ENCODE data around the gene SORL1-AS1.
"Not testable (repeated sequence)": the region's sequence is repeated elsewhere in the genome, so short reads cannot be mapped to it uniquely, and the experiment has no call there.

Gene SORL1-AS1

DNA sequence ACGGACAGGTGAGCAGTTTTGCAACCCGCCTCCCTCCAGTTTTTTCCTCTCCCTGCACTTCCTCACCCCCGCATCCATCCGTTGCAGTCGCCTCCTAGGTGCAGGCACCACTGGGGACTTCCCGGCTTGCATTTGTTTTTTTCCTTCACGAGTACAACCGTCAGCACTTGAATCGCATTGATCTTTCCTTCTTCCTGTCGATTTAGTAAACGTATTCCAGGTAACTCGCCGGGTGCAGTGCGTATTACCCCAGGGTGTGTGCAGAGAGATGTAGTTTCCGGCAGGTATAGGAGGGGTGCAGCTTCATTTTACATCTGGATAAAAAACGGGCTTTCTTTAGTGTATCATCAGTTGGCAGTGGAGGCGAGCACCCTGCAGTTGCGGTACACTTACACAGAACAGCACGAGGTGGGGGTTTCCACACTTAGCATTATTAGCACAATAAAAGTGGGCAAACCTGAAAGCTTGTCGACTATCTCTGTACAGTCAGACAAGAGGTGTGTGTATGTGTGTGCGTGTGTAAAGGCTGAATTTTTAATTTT lies at the start of gene SORL1-AS1:
Gene SORL1-AS1 (minus strand): TSS at position 359 of the 542 bp plus-strand sequence.
- DNase-seq (no peak), ATAC-seq (peak in 1 of 2 donors; percentile 12)
- intact Hi-C loops (cut with DNase I): loop anchor here in 1 of 2 donors (5.0 kb wide), 2 partner anchors 130 to 140 kb away; no protein-coding TSS in a partner anchor

DNA sequence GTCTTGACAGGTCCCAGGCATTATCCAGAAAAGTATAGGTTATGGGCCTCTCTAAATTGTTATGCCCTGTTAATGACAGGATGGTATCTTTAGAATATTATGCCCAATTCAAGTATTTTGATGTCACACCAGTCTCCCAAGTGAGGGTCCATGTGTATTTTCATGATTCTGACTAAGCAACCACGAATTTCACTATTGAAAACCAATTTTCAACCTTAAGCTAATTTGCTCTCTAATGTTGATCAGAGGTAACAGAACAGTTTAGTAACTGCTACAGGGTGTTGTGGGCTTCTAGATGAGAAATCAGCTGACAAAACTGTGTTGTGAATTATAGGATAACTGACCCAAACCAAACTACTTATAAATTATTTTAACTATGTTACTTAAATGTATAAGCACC lies 48.0 kb upstream of the SORL1-AS1 start:
- no peak for DNase-seq
- intact Hi-C loops (cut with DNase I): no loop called here
- ATAC-seq: no peak

DNA sequence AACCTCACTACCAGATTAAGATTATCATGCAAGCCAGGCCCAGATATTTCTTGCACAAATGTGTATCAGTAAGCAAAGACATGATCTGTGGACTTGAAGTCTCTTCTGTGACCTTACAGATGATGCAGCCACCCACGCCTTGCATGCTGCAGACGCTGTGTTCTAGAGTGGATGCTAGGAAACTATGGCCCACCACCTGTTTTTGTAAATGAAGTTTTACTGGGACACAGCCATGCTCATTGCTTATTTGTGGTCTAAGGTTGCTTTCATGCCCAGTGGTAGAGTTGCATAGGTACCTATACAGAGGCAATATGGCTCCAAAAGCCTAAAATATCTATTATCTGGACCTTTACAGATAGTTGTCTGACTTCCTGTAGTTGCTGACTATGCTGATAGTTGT lies 47.5 kb upstream of the SORL1-AS1 start:
- ATAC-seq (no peak), DNase-seq (no peak)
- intact Hi-C loops (cut with DNase I): no loop called here

DNA sequence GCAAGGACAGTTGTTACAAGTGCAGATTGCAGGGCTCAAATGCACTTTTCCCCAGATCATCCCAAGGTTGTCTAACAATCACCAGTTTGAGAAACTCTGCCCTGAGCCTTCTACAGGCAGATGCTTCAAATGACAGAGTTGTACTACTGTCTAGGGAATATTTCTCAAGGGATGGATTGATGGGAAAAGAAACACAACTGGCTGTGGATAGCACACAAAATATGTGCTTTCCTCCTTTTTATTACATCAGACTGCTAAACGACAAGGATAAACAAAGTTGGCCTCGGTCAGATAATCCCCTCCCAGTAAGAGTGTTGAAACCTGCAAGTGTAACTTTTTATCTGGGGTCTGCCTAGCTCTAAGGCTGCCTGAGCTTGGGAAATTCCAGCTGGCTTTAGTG lies 46.6 kb upstream of the SORL1-AS1 start:
- DNase-seq: no peak
- intact Hi-C loops (cut with DNase I): no loop called here
- ATAC-seq: no peak

DNA sequence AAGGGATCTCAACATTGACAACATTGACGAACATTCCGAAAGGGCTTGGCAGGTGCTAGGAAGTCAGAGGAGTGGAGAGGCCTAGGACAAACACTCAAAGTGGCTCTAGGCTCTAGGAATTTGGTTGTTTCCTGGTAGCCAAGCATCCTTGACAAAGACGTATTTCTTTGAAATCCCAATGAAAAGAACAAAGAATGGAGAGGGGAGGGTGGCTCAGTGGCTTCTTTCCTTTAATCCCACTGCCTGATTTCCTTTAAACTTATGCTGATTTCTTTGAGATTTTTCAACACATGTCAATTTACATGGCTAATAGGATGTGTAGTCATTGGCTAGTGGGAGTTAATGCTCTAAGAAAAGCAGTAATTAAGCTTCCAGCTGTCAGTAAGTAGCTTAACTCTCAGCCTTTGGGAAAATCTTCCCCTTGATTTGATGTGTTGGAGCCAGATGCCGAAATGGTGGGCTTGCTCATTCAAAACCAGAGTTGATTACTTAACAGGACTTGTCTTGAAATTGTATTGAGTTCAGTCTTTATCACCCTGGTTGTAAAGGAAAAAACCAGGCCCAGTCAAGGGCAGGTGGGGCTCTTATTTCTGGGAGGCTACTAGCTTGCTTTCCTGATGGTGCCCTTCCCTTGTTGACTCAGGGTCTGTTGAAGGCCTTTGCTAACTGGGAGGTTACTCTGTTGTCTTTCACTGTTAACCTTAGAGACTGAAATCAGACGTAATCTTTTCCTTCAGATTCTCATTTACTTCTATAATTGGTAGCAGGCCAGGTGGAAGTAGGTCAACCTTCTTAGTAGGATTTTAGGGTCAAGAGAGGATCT lies 44.6 kb upstream of the SORL1-AS1 start:
- no peak for ATAC-seq
- no peak for DNase-seq
- intact Hi-C loops (cut with DNase I): no loop called here

DNA sequence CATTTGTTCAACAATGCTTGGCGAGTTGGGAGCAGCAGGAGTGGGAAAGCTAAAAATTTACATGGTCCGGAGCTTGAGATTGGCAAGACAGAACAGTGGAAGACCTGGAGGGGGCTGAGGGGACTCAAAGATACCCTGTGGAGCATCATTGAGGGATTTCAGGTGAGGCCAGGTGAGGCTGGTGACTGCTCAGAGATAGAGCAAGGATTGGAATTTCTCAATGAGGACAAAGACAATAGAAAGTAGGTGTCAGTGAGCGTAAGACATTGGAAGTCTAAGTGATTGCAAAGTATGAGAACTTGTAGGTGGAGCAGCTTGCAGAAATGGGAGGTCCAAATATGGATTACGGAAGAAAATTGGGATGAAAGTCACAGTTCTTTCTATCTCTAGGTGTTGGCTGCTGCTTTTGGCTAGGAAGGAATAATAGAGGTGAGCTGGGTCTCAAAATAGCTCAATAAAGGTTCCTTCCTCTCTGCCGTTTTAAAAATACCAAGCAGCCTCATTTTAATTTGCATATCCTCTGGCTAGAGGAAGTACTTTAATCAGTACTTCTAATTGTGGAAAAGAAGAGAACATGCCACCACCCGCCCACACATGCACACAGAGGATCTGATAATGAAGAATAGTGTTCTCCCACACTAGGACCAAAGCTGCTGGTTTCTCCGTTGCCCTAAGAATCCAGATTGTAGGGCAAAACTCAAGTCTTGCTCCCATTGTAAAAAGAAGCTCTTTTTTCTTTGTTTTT lies 41.8 kb upstream of the SORL1-AS1 start:
- ATAC-seq: peak in 1 of 2 donors; percentile 29
- DNase-seq: no peak
- intact Hi-C loops (cut with DNase I): no loop called here

DNA sequence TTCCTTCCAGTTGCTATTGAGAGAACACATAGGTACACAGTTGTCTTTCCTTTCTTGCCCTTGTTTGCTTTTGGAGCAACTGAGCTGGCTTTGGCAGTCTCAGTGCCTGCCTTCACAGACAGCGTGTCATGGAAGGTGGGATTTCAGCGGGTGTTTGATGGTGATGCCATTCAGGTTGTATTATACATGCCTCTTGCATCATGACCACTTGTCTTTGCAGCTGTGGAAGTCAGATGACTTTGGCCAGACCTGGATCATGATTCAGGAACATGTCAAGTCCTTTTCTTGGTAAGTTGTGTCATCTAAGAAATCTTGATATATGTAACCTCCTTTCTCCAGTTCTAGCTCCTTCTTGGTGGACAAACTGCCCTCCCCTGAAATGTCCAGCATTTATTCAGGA lies 37.1 kb upstream of the SORL1-AS1 start:
- intact Hi-C loops (cut with DNase I): no loop called here
- ATAC-seq: no peak

DNA sequence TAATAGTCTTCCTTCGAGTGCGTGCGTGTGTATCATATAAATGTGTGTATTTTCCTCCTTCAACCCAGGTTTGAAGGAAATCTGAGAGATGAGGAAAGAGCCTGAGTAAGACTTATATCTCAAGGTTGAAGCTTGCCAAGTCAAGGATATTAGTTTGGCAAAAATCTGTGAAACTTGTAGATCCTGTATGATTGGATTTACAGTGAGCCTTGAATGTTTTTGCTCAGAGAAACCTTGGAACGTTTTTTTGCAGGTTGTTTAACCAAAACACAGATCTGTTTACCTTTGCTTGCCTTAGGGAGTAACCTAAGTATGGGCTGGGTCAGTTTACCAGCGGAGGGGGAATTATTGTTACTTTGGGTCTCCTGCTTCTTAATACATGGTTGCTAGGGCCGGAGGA lies 35.9 kb upstream of the SORL1-AS1 start:
- DNase-seq: no peak
- no peak for ATAC-seq
- intact Hi-C loops (cut with DNase I): no loop called here

More for the DNA sequence above, 37.1 kb upstream of the SORL1-AS1 start:
- no peak for DNase-seq

DNA sequence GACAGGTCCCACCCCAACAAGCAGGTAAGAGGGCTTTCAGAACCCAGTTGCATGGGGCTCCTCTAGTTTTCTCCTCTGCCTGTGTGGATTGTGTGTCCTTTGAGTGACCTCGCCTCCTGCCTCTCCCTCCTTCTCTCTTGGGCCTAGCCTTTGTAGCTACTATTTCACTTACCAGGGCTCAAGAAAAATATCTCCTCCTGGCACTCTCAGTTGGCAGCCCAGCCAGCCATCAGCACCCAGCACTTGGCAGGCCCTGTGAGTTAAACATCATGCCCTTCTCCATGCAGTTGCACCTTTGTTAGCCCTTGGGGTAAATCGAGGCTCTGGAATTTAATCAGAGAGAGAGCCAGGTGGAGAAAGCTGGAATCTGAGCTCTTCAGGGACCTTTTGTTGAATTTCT lies 35.4 kb upstream of the SORL1-AS1 start:
- ATAC-seq (peak; percentile 51 to 71), DNase-seq (no peak)
- intact Hi-C loops (cut with DNase I): no loop called here

DNA sequence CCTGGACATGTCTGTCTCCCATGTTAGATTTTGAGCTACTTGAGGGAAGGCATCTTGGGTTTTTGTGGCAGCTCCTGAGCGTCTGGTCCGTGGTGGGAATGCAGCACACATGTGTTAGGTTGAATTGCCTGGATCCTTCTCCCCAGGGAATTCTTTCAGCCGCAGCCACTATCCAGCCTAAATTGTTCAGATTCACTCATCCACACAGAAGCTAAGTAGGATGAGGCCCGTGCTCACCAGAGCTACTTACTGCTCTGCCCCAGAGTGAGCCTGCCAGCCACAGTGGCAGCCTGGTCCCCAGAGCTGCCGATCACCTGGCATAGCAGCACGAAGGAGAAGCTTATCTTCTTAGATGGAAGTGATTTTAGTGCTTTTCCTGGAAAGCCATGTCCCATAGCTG lies 34.4 kb upstream of the SORL1-AS1 start:
- intact Hi-C loops (cut with DNase I): no loop called here
- ATAC-seq (no peak), DNase-seq (no peak)

DNA sequence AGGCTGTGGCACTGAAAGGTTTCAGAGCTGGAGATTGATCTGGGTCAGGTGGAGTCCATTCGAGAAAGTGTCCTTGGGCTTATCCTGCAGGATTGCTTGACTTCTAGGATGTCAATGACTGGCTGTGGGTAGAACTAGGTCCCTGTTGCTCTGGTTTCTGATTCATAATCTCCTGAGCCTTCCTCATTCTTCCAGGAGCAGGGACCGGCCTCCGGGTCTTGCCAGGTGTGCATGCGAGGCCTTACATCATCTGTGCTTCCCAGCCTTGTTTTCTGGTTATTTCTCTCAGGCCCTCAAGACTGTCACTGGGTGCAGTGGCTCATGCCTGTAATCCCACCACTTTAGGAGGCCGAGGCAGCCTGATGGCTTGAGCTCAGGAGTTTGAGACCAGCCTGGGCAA lies 33.3 kb upstream of the SORL1-AS1 start:
- DNase-seq (no peak), ATAC-seq (no peak)
- intact Hi-C loops (cut with DNase I): no loop called here

DNA sequence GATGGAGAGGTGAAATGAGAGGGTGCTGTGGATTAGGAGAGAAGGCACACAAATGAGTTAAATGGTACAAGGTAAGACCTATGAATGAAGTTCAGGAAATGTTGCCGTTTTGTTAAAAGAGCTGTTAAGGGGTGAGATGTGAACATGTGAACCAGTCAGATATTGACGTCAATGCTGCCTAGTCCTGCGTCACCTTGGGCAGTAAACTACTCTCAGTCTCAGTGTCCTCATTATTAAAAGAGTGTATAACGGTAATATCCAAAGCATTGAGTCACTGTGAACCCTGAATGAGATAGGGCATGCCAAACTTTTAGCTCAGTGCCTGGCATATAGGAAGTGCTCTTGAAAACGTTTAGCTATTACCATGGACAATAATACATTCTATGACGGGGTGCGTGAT lies 32.4 kb upstream of the SORL1-AS1 start:
- intact Hi-C loops (cut with DNase I): no loop called here
- DNase-seq (no peak), ATAC-seq (no peak)

DNA sequence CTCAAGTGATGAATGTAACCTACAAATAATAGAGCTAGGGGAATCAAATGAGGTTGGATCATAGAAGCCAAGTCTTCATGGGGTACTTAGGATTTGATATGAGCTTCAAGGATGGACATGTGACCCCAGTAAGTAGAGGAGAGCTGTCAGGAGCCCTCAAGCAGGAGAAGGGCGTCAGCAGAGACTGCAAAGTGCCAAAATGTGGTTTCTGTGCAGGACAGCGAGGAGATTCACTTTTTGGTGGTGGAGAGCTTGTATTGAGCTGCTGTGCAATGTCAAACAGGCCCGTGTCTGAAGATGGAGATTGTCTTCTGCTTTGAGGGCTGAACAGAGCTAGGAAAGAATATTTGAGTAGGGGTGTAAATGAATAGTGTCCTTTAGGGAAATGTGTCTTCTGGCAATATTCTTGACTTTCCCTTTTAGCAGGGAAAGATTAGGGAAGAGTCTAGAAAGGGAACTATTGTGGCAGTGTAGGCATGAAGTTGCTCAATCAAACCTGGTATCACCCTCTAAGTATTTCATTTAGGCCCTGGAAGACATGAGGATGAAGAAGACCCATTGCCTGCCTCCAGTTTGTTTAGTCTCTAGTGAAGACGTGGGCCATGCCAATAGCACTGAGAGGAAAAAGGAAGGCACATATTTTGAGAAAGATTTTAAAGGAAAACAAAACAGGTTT lies 31.2 kb upstream of the SORL1-AS1 start:
- ATAC-seq: no peak
- DNase-seq: no peak
- intact Hi-C loops (cut with DNase I): no loop called here

DNA sequence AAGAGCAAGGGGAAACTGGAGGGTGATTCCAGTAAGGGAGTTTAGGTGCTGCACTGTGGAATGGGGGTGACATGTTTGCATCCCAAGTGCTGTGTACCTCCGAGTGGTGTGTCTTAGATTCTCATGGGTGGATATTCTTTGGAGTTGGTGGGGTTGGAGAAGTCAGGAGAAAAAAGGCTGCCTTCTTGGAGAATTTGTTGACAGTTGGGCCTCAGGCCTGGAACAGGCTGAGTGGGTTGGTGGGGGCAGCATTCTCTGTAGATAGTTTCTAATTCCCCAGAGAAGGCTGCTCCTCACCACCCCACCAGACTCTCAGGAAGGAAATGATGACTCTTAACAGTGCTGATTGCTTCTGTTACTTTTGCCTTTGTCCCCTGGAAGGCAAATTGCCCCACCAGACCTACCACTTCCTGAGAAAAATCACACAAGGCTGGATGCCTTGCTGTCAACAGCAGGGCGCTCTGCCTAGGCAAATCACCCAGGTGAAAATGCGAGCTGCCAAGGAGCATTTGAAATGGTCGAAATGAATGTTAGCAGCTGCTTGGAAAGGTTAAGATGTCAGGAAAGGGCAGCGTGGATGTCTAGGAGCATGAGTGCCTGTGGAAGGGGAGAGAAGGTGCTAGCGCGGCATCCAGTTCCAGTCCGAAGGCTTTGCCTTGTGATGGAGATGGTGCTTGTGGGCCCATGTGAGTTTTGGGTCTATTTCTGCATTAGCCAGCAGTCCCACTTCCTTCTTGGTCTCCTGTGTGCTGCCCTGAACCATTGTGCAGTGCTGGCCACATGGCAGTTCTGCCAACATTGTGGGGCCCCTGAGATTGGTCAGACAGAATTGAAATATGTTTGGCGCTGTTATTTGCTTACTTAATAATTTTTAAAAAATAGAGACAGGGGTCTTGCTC lies 29.7 kb upstream of the SORL1-AS1 start:
- intact Hi-C loops (cut with DNase I): no loop called here
- ATAC-seq: peak; percentile 51 to 71
- DNase-seq: no peak

DNA sequence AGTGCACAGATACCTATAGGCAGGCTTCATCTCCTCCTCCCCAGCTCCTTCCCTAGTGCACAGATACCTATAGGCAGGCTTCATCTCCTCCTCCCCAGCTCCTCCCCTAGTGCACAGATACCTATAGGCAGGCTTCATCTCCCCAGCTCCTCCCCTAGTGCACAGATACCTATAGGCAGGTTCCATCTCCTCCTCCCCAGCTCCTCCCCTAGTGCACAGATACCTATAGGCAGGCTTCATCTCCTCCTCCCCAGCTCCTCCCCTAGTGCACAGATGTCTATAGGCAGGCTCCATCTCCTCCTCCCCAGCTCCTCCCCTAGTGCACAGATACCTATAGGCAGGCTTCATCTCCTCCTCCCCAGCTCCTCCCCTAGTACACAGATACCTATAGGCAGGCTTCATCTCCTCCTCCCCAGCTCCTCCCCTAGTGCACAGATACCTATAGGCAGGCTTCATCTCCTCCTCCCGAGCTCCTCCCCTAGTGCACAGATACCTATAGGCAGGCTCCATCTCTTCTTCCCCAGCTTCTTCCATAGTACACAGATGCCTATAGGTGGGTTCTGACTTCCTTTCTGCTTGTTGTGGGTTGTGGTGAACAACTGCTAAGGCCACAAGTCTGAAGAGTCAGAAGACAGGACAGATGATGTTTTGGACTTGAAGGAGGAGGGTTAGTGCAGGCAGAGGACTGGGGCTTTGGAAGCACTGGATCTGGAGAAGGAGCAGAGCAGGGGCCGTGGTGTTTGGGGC lies 28.9 kb upstream of the SORL1-AS1 start:
- intact Hi-C loops (cut with DNase I); DNase-seq; ATAC-seq: not testable (repeated sequence)

DNA sequence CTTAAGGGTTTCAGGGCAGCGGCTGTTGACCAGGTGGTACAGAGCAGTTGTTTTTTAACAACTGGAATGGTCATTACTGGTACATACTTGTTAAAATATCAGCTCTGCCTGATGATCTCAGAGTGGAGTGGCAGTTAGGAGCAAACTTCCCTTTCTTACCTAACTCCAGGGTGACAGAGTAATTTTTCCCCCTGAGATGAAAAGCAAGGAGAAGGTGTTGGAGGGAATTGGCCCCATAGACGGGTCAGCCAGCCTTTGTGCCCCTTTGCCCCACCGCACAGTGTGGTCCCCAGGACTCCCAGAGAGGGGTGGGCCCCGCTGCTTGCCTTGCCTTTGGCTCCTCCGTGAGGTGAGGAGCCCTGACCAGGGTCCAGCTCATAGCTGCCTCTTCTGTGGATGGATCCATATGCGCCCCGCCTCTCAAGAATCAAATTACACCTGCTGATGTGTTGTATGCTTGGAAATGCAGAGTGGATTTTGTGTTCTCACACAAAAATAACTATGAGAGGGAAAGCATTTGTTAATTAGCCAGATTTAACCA lies 27.0 kb upstream of the SORL1-AS1 start:
- DNase-seq (no peak), ATAC-seq (no peak)
- intact Hi-C loops (cut with DNase I): no loop called here

DNA sequence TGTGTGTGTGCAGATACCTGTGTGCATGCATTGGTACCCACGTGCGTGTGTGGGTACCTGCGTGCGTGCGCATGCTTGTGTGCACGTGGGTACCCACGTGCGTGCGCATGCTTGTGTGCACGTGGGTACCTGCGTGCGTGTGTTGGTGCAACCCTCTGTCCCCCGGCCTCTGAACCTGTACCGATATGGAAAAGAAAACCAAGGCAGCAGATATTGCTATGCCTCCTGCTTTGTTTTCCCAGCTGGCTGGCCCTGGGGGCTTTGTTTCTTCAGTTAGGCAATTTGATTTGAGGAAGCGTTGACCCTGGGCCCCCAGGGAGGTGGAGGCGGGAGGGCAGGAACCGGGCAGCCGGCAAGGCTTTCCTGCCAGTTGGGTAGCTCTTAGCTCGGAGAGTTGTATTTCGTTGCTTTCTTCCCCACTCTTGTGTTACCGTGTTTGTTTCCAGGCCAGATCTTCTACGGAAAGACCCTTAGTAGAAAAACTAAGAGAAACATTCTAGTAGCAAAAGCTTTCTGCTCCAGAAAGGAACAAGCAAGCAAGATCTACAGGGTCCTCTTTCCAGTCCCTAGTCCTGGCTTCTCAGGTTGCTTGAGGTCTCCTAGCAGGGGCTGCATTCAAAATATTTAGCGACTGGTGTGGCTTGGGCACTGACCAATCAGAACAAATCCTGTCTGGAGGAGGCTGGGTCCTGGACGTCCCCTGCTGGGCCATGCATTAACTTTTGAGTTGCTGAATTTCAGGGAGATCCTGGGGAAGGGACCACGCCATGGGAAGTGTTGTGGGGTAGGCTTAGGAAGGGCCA lies 26.3 kb upstream of the SORL1-AS1 start:
- no peak for ATAC-seq
- no peak for DNase-seq
- intact Hi-C loops (cut with DNase I): no loop called here

All from left cardiac atrium (tissue), 4 donors.